ENCODE data around the gene ZMYM4.
A peak's percentile ranks its signal among the peaks of the same experiment; 100 is the strongest.

Gene ZMYM4

DNA sequence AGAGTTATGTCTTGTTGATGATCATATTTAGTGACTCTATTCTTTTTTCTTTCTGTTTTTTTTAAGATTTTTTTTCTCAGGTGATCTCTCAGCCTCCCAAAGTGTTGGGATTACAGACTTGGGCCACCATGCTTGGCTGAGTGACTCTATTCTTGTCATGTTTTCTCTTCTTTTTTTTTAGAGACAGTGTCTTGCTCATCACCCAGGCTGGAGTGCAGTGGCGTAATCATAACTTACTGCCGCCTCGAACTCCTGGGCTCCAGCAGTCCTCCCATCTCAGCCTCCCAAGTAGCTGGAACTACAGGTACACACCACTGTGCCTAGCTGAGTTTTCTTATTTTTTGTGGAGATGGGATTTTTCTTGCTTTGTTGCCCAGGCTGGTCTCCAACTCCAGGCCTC, 36.9 kb downstream of the ZMYM4 start:
- DNase-seq (ENCODE audit: low read depth) = no peak
- no peak overlapping the region for H3K4me3 ChIP-seq (ENCODE audit: low read depth, low read length)
- TF ChIP-seq POLR2A (IDR thresholded peaks at IDR 0.05; ENCODE audit: extremely low read depth, insufficient read length) (no peak), CTCF (IDR thresholded peaks at IDR 0.05; ENCODE audit: low read depth, low read length) (no peak), MYC (IDR thresholded peaks at IDR 0.05; ENCODE audit: low read depth, low read length) (no peak), MAX (IDR thresholded peaks at IDR 0.05; ENCODE audit: low read depth, low read length) (no peak)

GRCh38 chr1:35315649-35316048, 47.1 kb downstream of the ZMYM4 start:
- TF ChIP-seq POLR2A (IDR thresholded peaks at IDR 0.05; ENCODE audit: extremely low read depth, insufficient read length) = no peak
- DNase-seq (ENCODE audit: low read depth) = no peak

GRCh38 chr1:35316264-35316663, 47.8 kb downstream of the ZMYM4 start:
- no peak for DNase-seq (ENCODE audit: low read depth)
- no peak for TF ChIP-seq MYC (IDR thresholded peaks at IDR 0.05; ENCODE audit: low read depth, low read length)
- no peak for TF ChIP-seq POLR2A (IDR thresholded peaks at IDR 0.05; ENCODE audit: extremely low read depth, insufficient read length)
- TF ChIP-seq MAX (IDR thresholded peaks at IDR 0.05; ENCODE audit: low read depth, low read length) = no peak
- TF ChIP-seq CTCF (IDR thresholded peaks at IDR 0.05; ENCODE audit: low read depth, low read length) = no peak
- no peak overlapping the region for H3K4me3 ChIP-seq (ENCODE audit: low read depth, low read length)

More at GRCh38 chr1:35315649-35316048, 47.1 kb downstream of the ZMYM4 start:
- no peak overlapping the region for H3K4me3 ChIP-seq (ENCODE audit: low read depth, low read length)

GRCh38 chr1:35319988-35320713, 51.6 kb downstream of the ZMYM4 start:
- TF ChIP-seq CTCF (IDR thresholded peaks at IDR 0.05; ENCODE audit: low read depth, low read length) = no peak
- no peak for TF ChIP-seq MAX (IDR thresholded peaks at IDR 0.05; ENCODE audit: low read depth, low read length)
- no peak for TF ChIP-seq MYC (IDR thresholded peaks at IDR 0.05; ENCODE audit: low read depth, low read length)
- TF ChIP-seq POLR2A (IDR thresholded peaks at IDR 0.05; ENCODE audit: extremely low read depth, insufficient read length) = no peak
- no peak overlapping the region for H3K4me3 ChIP-seq (ENCODE audit: low read depth, low read length)
- no peak for DNase-seq (ENCODE audit: low read depth)

DNA sequence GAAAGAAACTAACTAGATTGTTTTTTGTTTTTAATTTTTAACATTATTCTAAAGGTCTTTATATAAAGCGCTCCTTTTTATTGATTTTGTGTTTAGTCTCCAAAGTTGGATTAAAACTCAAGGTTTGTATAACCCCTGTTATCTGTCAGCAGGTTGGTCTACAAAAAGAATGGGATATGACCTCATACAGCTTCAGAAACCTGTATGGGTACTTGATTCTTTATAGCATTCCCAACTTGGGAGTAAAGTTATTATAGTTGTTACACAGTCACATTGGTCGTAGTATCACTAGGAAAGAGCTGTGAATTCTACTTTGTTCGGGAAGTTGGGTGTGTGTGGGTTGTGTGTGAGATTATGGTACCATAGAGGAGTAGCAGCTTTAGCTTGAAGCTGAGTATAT, 52.4 kb downstream of the ZMYM4 start:
- no peak for DNase-seq (ENCODE audit: low read depth)
- TF ChIP-seq POLR2A (IDR thresholded peaks at IDR 0.05; ENCODE audit: extremely low read depth, insufficient read length) = no peak
- no peak for TF ChIP-seq CTCF (IDR thresholded peaks at IDR 0.05; ENCODE audit: low read depth, low read length)
- TF ChIP-seq MYC (IDR thresholded peaks at IDR 0.05; ENCODE audit: low read depth, low read length) = no peak
- TF ChIP-seq MAX (IDR thresholded peaks at IDR 0.05; ENCODE audit: low read depth, low read length) = no peak
- no peak overlapping the region for H3K4me3 ChIP-seq (ENCODE audit: low read depth, low read length)

DNA sequence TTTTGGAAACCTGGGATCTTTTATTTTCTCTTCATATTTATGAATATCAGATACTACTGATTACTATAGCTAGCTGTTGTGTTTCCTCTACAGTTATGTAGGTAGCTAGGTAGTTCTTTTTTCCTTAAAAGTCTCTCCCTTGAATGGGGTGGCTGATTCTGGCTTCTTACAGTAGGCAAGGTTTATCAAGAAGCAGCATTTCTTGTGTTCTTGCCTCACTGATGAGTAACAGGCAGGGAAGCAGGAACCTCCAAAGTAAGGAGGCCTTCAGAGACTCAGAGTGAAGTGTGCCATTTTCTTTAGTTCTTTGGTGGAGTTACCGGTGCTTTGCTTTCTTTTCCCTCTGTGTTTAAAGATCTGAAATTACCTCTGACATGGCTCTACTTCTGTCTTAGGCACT, 56.0 kb downstream of the ZMYM4 start:
- TF ChIP-seq CTCF (IDR thresholded peaks at IDR 0.05; ENCODE audit: low read depth, low read length) (no peak), MYC (IDR thresholded peaks at IDR 0.05; ENCODE audit: low read depth, low read length) (no peak), POLR2A (IDR thresholded peaks at IDR 0.05; ENCODE audit: extremely low read depth, insufficient read length) (no peak), MAX (IDR thresholded peaks at IDR 0.05; ENCODE audit: low read depth, low read length) (no peak)
- no peak overlapping the region for H3K4me3 ChIP-seq (ENCODE audit: low read depth, low read length)
- DNase-seq (ENCODE audit: low read depth) = peak; percentile 20

Measured in NB4 (cell line).